Lower leg skin (tissue), 3 donors: ENCODE data around the gene ASMTL.

ENCODE experiments used
- POLR2A ChIP-seq, 2 donors: fragments of 450-650 bp; IDR thresholded peaks; one replicate each; pipeline ENCODE4 v1.6.1; 2016 to 2017; ENCODE audit warnings: antibody characterized with exemption in 2 of 2, mild to moderate bottlenecking in 1 of 2, moderate library complexity in 1 of 2
- TF ChIP-seq, protein P1 (sequence below), 3 donors: fragments of 450-650 bp; IDR thresholded peaks; one replicate each; pipeline ENCODE4 v1.5.1; 2016; ENCODE audit warnings: antibody characterized with exemption in 3 of 3, mild to moderate bottlenecking in 3 of 3, moderate library complexity in 2 of 3

DNA sequence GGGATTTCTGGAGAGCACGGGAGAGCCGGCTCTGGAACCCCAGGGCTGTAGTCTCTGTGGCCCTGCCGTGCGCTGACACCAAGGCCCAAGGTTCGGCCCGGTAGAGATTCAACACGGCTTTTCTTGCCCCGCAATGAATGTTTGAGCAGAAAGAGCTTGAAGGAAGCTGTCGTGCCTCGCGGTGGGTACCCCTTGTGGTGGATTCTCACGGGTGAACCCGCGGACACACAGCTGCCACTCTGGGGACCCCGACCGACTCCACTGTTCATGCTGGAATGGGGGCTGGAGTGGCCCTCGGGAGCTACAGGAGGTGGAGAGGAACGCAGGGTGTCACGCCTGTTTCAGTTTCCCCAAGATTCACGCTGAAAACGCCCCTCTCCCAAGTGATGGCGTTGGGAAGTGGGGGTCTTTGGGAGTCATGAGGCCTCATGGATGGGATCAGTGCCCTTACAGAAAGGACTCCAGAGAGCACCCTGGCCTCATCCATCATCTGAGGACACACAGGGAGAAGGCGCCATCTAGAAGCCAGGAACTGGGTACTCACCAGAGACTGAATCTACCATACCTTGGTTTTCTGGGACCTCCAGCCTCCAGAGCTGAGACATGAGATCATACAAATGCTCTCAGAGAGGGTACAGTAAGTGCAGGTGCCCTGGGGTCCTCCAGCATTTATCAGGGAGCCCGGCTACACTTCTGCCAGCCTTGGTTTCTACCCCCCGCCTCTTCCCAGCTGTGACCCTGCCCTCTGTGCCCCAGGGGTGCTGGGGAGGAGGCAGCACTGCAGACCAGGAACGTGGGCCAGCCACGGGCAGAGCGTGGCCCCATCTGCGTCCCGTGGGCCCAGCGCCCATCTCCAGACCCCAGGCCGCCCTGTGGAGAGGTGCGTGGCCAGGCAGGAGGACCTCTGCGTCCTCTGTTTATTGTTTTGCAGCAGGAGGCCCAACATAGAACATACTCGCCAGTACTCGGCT, 67.2 kb downstream of the ASMTL start:
- TF ChIP-seq, protein P1, sequence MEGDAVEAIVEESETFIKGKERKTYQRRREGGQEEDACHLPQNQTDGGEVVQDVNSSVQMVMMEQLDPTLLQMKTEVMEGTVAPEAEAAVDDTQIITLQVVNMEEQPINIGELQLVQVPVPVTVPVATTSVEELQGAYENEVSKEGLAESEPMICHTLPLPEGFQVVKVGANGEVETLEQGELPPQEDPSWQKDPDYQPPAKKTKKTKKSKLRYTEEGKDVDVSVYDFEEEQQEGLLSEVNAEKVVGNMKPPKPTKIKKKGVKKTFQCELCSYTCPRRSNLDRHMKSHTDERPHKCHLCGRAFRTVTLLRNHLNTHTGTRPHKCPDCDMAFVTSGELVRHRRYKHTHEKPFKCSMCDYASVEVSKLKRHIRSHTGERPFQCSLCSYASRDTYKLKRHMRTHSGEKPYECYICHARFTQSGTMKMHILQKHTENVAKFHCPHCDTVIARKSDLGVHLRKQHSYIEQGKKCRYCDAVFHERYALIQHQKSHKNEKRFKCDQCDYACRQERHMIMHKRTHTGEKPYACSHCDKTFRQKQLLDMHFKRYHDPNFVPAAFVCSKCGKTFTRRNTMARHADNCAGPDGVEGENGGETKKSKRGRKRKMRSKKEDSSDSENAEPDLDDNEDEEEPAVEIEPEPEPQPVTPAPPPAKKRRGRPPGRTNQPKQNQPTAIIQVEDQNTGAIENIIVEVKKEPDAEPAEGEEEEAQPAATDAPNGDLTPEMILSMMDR (IDR thresholded peaks at IDR 0.05) = no peak
- no peak for TF ChIP-seq POLR2A (IDR thresholded peaks at IDR 0.05)
